ENCODE measurements around the gene SETD1A.

The SETD1A gene

DNA sequence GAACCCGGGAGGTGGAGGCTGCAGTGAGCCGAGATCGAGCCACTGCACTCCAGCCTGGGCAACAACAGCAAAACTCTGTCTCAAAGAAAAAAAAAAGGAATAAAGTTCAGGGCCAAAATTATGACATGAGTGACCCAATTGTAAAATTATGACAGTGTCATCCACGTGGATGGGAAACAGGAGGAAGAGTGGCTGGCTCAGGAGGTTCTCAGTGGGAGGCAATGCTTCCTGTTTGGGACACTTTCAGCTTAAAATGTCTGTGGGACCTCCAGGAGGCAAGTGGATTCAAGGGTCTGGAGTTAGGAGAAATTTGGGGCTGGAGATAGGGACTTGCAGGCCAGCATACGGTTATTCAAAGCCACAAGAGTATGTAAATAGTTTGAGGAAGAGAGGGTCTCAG is 67.8 kb downstream of the SETD1A start:
- DNase-seq: no peak

DNA sequence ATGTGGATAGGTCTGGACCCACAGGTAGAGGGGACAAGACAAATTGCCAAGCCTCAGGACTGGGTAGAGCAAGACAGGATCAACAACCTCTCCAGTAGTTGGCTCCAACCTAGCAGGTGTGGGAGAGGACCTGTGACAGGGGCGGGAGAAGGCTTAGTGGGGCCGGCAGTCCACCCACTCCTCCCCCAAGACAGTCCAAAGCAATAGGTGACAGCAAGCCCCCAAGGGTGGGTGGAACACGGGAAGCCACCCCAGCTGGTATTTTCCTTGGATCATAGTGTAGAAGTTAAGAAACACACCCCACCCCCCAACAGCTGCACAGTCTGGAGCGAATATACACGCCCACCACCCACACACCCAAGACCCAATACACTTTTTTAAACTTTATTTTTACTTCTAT is 71.7 kb downstream of the SETD1A start:
- no peak for DNase-seq

DNA sequence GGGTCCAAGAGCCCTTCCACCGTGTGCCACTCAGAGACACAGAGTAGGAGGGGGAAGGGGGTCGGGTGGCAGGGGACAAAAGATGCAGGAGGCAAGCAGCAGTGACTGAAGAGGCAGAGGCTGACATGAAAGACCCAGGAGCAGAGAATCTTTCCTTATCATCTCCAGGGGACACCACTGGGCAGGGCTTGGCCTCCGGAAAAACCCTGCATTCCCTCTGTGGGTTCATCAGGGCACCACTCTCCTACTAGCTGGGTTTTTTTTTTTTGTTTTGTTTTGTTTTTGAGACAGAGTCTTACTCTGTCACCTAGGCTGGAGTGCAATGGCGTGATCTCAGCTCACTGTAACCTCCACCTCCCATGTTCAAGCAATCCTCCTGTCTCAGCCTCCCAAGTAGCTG is 73.7 kb downstream of the SETD1A start:
- no peak for DNase-seq

DNA sequence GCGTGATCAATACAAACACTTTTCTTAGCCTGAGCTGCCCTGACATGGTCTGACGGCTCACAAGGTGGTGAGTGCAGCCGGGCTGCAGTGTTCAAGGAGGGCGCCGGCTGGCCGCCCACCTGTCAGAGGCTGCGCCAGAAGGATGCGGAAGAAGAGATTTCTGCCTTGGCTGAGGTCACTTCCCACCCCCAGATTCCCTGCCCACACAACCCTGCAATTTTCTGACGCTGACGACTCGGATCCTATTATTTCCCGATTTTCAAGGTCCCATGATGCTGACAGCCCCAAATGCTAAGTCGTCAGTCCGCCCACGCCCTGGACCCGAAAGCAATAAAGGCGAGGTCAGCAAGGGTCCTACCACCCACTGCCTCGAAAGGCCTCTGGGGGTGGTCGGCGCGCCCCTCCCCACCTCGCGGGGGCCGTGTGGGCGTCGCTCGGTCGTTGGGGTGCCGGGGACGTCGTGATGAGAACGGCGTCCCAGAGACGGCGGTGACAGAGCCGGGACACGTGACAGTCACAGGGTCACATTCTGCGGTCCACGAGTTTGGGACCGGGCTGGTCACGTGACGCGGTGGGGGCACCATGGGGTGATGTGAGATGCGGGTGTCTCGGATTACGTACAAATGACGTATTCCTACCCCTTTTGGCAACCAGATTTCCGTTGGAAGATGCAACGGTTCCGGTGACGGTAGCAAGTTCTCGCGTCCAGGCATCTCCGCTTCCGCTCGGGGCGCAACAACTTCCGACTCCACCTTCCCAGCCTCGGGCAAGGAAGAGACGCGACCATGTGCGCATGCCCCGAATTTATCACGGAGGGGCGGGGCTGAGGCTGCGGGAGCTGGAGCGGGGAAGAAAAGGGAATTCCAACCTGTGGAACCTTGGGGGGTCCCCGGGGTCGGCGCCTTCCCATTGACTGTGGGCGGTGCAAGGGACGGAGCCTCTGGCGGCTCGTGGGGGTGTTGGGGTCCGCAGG is 75.5 kb downstream of the SETD1A start, which contains the start of gene STX4:
Gene STX4, plus strand, starts transcription at position 823 of the 973 bp plus-strand sequence. CDS start 248 bp downstream, outside the sequence.
- DNase-seq: peak; percentile 94

DNA sequence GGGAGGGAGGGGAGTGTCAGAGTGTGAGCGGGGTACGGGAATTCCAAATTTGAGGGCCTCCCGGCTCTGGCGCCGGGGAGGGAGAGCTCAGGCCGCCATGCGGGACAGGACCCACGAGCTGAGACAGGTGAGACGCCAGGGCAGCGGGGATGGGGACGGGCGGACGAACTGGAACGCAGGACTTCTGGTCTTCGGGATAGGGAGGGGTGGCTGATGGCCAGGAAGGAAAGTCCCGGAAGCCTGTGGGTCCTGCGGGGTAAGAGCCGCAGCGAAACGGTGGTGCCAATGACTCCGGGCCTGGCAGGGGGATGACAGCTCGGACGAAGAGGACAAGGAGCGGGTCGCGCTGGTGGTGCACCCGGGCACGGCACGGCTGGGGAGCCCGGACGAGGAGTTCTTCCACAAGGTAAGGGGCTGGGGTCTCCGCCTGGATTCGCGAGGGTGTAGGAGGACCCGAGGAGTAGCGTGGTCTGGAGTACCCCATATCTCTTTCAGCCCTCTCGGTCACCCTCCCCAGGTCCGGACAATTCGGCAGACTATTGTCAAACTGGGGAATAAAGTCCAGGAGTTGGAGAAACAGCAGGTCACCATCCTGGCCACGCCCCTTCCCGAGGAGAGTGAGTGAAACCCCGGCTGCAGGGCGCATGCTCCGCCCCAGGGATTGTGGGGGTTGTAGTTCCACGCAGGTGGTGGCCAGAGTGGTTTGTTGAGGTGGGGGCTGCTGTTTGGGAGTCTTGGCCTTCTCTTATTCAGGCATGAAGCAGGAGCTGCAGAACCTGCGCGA is 76.3 kb downstream of the SETD1A start:
- peak; percentile 86 for DNase-seq
